IMR-90 (cell line): ENCODE results near the gene SMCHD1.

Experiments
- CTCF ChIP-seq: conservative IDR thresholded peaks from 2 replicates; pipeline ENCODE4 v1.5.1; 2012; ENCODE audit warnings: mild to moderate bottlenecking, low read depth, low read length, improper control_type of control experiment
- SMC3 ChIP-seq: fragments of 150-350 bp; IDR thresholded peaks from 2 replicates; pipeline ENCODE4 v1.6.1; 2016; ENCODE audit warnings: low read depth, mild to moderate bottlenecking, antibody characterized with exemption, low read length, moderate library complexity

- no peak for TF ChIP-seq CTCF
- no peak for TF ChIP-seq SMC3
Measured at GRCh38 chr18:2657788-2658458, 2.4 kb downstream of the SMCHD1 start.
